ENCODE results near the gene MFAP2. TPM values are rescaled to one million over a fixed set of nuclear protein-coding genes. Genes with fewer than 3 reads are reported as not detected.

Gene MFAP2
- total and polyA plus RNA-seq, 8 donors, result 8.0 to 380 (median 282) TPM

DNA sequence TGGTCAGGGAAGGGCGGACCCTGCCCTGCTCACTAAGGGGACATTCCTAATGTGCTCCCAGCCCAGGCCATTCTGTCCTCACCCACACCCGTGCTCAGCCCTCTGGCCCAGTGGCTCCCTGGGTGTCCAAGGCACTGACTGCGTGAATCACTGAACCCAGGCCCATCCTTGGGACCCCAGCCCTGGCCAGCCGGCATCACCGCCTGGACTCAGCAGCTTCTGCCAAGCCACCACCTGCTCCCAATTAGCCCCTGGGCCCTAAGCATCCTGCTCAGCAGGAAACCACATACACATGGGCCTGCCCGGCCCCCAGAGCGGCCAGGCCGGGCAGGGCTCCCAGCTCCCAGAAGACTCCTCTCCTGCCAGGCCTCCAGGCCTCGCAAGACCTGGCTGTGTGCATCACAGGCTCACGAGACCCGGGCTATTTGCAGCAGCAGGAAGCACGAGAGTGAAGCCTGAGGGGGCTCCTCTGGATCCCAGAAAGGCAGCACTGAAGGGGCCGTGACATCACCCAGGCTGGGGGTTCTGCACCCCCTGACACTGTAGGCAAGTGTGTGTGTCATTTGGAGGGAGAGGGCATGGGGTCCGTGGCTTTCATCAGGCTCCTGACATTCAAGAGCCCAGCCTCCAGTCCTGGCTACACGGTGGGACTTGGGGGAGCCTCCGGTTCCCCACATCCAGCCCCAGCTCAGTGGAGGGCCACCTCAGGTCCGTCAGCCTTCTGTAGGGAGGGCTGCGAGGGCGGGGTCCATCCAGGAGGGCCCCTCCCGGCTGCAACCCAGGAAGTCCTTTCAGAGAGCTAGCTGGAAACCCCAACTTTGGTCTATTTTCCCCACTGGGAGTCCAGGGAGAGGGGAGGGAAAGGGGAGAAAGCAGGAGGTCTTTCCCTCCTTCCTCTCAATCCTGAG lies 1.6 kb downstream of the MFAP2 start:
- peak; percentile 59 for ATAC-seq
- H3K4me1 ChIP-seq, result peaks cover 6 to 14% of the 10 kb centered on the region in 2 donors
- peak overlapping the region; percentile 25 for H3K4me3 ChIP-seq
- H3K27me3 ChIP-seq, result peaks cover 0 to 48% of the 10 kb centered on the region in 2 donors
- peak in 3 of 4 donors; percentile 59 to 86 (median 69) for DNase-seq
- H3K9me3 ChIP-seq, result no peaks in the 10 kb centered on the region
- intact Hi-C loops (cut with DNase I), result no loop called here
- H3K36me3 ChIP-seq, result no peaks in the 10 kb centered on the region
- TF ChIP-seq CTCF (IDR thresholded peaks at IDR 0.05), result no peak
- peak overlapping the region in 1 of 2 donors; percentile 72 for H3K27ac ChIP-seq

DNA sequence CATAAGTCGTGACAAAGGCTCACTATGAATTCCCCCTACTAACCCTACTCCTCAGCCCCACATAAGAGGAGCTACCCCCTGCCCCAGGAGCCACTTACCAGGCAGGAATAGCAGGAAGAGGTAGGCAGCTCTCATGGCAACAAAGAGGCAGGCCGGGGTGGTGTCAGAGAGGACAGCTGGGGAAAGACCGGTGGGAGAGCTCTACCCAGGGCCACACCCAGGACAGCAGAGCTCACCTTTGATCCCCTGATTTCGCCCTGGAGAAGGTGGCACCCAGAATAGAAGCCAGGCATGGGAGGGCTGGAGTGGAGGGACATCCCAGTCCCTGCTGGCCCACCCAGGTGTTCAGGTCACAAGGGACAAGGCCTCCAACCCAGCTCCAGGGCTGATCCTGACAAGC lies 2.3 kb downstream of the MFAP2 start:
- DNase-seq, result no peak
- intact Hi-C loops (cut with DNase I), result no loop called here
- Histone ChIP-seq H3K27me3 (peaks cover 0 to 47% of the 10 kb centered on the region in 2 donors), H3K4me1 (peaks cover 6 to 14% of the 10 kb centered on the region in 2 donors), H3K4me3 (no peak overlapping the region), H3K27ac (no peak overlapping the region), H3K36me3 (no peaks in the 10 kb centered on the region), H3K9me3 (no peaks in the 10 kb centered on the region)
- no peak for ATAC-seq
- TF ChIP-seq CTCF (IDR thresholded peaks at IDR 0.05), result no peak

- Histone ChIP-seq H3K27ac (no peak overlapping the region), H3K4me3 (no peak overlapping the region), H3K4me1 (peaks cover 6 to 14% of the 10 kb centered on the region in 2 donors), H3K36me3 (no peaks in the 10 kb centered on the region), H3K27me3 (peaks cover 0 to 39% of the 10 kb centered on the region in 2 donors), H3K9me3 (no peaks in the 10 kb centered on the region)
- DNase-seq, result no peak
- ATAC-seq, result no peak
- no peak for TF ChIP-seq CTCF (IDR thresholded peaks at IDR 0.05)
- intact Hi-C loops (cut with DNase I), result no loop called here
These were observed 3.0 kb downstream of the MFAP2 start for GRCh38 chr1:16977377-16977776.

DNA sequence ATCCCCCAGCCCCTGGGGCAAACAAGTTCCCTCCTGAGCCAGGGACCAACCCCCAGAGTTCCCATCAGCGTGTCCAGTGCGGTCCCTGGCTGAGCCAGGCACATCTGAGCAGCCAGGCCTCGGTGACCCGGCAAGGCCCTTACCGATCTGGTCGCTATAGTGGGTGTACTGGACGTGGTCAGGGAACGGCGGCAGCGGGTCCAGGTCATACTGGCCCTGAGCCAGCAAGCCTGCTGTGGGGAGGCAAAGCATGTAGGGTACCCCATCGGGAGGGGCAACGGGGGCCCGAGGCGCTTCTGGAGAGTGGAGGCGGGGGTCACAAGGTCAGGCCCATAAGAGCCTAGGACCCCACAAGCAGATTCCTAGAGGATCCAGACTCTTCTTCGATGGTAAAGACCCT lies 3.5 kb downstream of the MFAP2 start:
- ATAC-seq (no peak), DNase-seq (no peak)
- Histone ChIP-seq H3K36me3 (no peaks in the 10 kb centered on the region), H3K27me3 (peaks cover 0 to 35% of the 10 kb centered on the region in 2 donors), H3K27ac (no peak overlapping the region), H3K4me3 (no peak overlapping the region), H3K4me1 (peaks cover 6 to 14% of the 10 kb centered on the region in 2 donors), H3K9me3 (no peaks in the 10 kb centered on the region)
- no peak for TF ChIP-seq CTCF (IDR thresholded peaks at IDR 0.05)
- intact Hi-C loops (cut with DNase I), result no loop called here

DNA sequence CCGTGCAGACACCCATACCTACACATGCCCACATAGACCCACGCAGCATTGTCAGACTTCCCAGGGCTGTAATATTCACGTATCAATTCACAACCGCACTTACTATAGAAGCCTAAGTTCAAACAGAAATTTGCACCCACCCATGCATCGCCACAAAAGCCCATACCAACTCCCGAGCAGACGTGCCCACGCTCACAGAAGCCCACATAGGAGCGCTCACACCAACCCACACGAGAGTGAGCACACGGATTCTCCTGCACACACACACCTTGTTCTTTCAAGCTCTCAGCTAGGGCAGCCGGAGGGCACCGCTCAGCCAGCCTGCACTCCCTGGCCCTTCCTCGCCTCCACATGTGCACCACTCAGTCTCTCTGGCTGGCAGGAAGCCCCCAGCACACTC lies 4.6 kb downstream of the MFAP2 start:
- no peak for DNase-seq
- Histone ChIP-seq H3K9me3 (no peaks in the 10 kb centered on the region), H3K36me3 (peaks cover 0 to 4% of the 10 kb centered on the region in 2 donors), H3K27ac (no peak overlapping the region), H3K27me3 (peaks cover 0 to 24% of the 10 kb centered on the region in 2 donors), H3K4me3 (no peak overlapping the region), H3K4me1 (peaks cover 6 to 14% of the 10 kb centered on the region in 2 donors)
- TF ChIP-seq CTCF (IDR thresholded peaks at IDR 0.05), result no peak
- intact Hi-C loops (cut with DNase I), result no loop called here
- ATAC-seq, result no peak
